ENCODE results near the gene PEAK1. TPM values are rescaled to one million over a fixed set of nuclear protein-coding genes. Genes with fewer than 3 reads are reported as not detected.

The PEAK1 gene
- total RNA-seq, 1 donor from 2014 or later: 10.2 TPM

DNA sequence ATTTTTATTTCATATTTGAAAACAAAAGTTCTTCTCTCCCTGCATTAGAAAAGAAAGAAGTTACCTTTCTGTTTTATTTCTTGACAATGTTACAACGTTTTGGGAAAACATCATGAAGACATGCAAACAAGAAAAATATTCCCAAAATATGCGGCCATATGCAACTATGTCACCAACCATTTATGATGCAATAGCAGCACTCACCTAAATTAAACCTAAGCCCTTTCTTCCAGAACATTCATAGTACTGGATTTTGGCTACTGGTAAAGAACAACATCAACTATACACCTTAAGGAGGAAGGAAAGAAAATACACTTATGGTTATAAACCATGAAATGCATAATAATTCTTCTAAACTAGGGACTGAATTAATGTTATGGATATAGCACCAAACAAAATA is 164.5 kb downstream of the PEAK1 start:
- Histone ChIP-seq H3K4me3 (ENCODE audit: low read depth, low read length) (no peak overlapping the region), H3K36me3 (ENCODE audit: control insufficient read depth, insufficient read depth, low read length) (peaks cover 1% of the 10 kb centered on the region), H3K27me3 (ENCODE audit: control insufficient read depth, insufficient read depth, low read length) (no peaks in the 10 kb centered on the region)
- no peak for DNase-seq (ENCODE audit: low read depth)
- no peak for TF ChIP-seq CTCF (IDR thresholded peaks at IDR 0.05; ENCODE audit: insufficient read depth, low read length, poor library complexity, severe bottlenecking)

DNA sequence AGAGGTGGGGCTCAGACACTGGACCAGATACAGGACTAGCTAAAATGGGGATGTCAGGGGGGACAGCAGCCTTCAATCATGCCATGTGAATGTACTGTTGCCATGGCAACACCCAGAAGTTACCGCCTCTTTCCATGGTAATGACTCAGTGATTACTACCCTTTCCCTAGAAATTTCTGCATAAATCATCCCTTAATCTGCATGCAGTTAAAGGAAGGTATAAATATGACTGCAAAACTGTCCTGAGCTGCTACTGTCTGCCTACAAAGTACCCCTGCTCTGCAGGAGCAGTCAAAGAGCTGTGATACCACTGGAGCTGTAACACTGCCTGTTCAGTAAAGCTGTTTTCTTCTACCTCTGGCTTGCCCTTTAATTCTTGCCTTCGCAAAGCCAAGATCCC is 168.2 kb downstream of the PEAK1 start:
- peaks cover 1% of the 10 kb centered on the region for H3K36me3 ChIP-seq (ENCODE audit: control insufficient read depth, insufficient read depth, low read length)
- no peaks in the 10 kb centered on the region for H3K27me3 ChIP-seq (ENCODE audit: control insufficient read depth, insufficient read depth, low read length)
- no peak for TF ChIP-seq CTCF (IDR thresholded peaks at IDR 0.05; ENCODE audit: insufficient read depth, low read length, poor library complexity, severe bottlenecking)
- DNase-seq (ENCODE audit: low read depth): no peak
- H3K4me3 ChIP-seq (ENCODE audit: low read depth, low read length): no peak overlapping the region

GRCh38 chr15:77247116-77247515 is 172.8 kb downstream of the PEAK1 start:
- no peaks in the 10 kb centered on the region for H3K27me3 ChIP-seq (ENCODE audit: control insufficient read depth, insufficient read depth, low read length)
- DNase-seq (ENCODE audit: low read depth): no peak
- no peak overlapping the region for H3K4me3 ChIP-seq (ENCODE audit: low read depth, low read length)
- no peak for TF ChIP-seq CTCF (IDR thresholded peaks at IDR 0.05; ENCODE audit: insufficient read depth, low read length, poor library complexity, severe bottlenecking)
- H3K36me3 ChIP-seq (ENCODE audit: control insufficient read depth, insufficient read depth, low read length): peaks cover 1% of the 10 kb centered on the region

- no peak overlapping the region for H3K4me3 ChIP-seq (ENCODE audit: low read depth, low read length)
- DNase-seq (ENCODE audit: low read depth): no peak
- no peaks in the 10 kb centered on the region for H3K27me3 ChIP-seq (ENCODE audit: control insufficient read depth, insufficient read depth, low read length)
- H3K36me3 ChIP-seq (ENCODE audit: control insufficient read depth, insufficient read depth, low read length): no peaks in the 10 kb centered on the region
- TF ChIP-seq CTCF (IDR thresholded peaks at IDR 0.05; ENCODE audit: insufficient read depth, low read length, poor library complexity, severe bottlenecking): no peak
These were observed 176.0 kb downstream of the PEAK1 start for GRCh38 chr15:77243716-77244401.

GRCh38 chr15:77243135-77243534 is 176.8 kb downstream of the PEAK1 start:
- H3K27me3 ChIP-seq (ENCODE audit: control insufficient read depth, insufficient read depth, low read length): no peaks in the 10 kb centered on the region
- no peak for TF ChIP-seq CTCF (IDR thresholded peaks at IDR 0.05; ENCODE audit: insufficient read depth, low read length, poor library complexity, severe bottlenecking)
- H3K4me3 ChIP-seq (ENCODE audit: low read depth, low read length): no peak overlapping the region
- DNase-seq (ENCODE audit: low read depth): no peak
- no peaks in the 10 kb centered on the region for H3K36me3 ChIP-seq (ENCODE audit: control insufficient read depth, insufficient read depth, low read length)

All from kidney epithelial cell (primary cell).